Activated CD4-positive, alpha-beta T cell treated with anti-CD3 and anti-CD28 coated beads for 4 hours (primary cell): ENCODE data around the gene FOXE1.

Experiments used
- DNase-seq, 2 donors: peaks; one replicate each; pipeline ENCODE4 v3.0.0-alpha.2; 2020

FOXE1 gene

DNA sequence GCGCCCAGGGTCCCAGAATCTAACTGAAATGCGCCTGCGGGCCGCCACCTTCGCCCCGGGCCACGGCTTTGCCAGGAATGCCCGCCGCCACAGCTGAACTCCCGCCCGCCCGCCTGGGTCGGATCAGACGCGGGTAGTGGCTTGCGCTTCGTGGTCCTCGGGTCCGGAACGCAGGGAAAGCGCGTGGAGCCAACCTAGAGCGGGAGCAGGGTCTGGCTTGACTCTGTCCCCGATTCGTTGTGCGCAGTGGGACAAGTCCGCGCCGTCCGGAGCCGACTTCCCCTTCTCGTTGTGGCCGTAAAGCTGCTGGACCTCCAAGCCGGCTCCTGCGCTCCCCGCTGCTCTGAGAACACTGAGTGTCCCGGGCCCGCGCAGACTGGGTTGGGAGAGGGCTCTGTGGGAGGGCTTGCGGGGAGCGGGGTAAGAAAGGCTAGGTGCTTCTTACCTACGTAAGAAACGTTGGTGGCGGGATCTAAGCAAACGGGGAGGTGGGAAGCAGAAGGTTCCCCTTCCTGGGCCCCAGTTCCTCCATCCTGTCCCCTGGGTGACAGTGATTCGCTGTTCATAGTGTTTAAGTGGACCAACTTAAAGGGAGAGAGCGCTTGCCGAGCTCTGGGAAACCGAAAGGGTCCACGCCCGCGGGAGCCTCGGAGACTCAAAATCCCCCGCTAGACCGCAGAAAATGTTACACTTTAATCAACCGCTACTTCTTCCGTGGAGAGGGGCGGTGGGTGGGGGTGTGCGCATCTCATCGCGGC, 4.4 kb upstream of the FOXE1 start:
- peak in 1 of 2 donors; percentile 25 for DNase-seq

DNA sequence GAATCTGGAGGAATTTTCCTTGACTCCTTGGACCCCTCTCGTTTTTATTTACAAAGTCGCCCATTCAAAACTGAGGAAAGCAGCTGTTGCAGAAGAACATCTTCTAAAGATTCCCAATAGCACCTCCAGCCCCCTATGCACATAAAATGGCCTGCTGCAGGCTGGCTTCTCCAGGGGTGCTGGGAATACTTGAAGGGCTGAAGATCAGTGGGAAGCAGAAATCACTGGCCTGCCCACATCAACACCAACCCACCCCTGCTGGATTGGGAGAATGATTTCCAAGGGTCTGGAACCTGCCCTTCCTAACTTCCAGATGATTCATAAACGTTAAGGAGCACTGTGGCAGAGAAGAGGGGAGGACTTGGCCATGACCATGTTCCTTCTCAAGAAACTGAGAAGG, 3.0 kb upstream of the FOXE1 start:
- no peak for DNase-seq

DNA sequence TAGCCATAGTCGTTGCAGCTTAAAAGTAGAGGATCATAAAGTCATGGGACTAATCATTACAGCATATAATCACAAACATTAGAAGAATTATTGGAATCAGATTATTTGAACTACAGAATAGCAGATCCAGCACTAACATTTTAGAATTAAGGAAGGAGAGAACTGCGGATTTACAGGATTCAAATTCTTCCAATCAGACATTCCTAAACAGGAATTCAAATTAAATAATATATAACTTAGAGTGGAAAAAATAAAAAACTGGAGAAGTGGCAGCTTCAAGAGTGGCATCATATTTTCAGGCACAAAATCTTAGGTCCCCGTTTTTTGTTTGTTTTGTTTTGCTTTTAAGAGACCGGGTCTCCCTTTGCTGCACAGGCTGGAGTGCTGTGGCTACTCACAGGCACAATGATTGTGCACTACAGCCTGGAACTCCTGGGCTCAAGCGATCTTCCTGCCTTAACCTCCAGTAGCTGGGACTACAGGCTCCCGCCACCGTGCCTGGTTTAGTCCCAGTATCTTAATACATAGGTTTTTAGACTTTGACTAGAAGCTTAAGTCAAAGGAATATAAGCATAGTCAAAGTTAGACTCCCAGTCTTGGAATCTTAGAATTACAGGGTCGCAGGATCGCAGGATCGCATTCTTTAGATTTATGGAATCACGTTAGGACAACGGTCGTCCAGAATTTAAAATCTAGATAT, 2.1 kb upstream of the FOXE1 start:
- DNase-seq, result no peak

DNA sequence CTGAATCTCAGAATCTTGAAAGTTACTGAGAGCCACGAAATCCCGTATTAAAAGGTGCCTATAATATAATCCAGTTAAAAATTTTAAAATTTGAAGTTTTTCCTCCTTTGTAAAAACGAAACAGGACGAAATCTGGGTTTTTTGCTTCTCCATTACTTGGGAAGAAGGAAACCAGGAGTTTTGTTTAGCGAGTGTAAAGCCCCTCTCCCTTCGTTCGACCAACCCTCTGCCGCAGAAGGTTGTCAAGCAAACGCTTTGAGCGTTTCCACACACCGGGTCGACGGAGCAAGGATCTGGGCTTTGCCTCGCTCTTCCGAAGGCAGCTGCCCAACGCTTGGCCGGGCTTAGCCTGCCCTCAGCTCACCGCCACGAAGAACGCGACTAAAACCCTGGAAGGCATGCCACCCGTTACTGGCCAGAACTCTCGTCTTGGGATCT, 1.6 kb upstream of the FOXE1 start:
- DNase-seq, result no peak

DNA sequence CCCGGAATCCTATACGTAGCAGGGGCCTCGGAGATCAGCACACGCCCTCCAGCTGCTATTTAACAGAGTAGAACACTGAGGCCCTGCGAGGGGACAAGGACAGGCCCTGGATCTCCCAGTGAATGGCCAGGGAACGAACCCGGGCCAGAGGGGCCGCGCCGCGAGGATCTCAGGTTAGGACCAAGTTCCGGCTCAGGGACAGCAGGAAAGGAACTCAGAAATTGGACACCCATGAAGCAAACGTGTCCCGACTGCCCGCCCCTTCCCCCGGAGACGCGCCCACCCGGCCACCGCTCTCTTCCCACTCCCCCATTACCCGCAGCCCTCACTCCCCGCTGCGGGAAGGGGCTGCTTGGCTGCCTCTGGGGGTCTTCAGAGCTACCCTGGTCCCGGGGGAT, 1.0 kb upstream of the FOXE1 start:
- DNase-seq, result no peak

DNA sequence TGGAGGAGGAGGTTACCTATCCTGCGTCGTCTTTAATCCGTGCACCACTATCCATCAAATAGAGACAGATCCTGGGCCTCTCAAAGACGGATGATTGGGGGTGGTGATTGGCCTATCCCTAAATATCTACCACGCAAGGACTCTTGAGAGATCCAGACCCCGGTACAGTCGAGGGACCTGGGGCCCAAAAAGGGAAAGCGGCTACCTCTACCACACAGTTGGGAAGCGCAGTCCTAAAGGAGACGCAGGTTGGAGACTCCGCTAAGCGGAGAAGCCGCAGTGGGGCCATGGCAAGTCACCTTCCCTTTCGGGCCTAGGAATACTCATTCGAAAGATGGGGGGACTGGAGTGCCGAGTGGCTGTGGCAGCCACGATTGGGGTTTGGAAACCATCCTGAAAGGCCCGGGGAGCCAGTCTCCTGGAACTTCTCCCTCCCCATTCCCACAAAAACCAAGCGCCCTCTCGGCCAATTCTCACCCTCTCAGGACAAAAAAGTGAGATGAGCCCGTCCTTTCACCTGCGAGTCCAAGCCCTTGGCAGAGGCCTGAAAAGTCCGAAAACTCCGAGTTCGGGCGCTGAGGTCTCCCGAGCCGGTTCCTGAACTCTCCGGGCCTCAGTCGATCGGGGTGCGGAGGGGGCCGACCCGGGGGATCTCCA, 499 bp upstream of the FOXE1 start:
- no peak for DNase-seq

DNA sequence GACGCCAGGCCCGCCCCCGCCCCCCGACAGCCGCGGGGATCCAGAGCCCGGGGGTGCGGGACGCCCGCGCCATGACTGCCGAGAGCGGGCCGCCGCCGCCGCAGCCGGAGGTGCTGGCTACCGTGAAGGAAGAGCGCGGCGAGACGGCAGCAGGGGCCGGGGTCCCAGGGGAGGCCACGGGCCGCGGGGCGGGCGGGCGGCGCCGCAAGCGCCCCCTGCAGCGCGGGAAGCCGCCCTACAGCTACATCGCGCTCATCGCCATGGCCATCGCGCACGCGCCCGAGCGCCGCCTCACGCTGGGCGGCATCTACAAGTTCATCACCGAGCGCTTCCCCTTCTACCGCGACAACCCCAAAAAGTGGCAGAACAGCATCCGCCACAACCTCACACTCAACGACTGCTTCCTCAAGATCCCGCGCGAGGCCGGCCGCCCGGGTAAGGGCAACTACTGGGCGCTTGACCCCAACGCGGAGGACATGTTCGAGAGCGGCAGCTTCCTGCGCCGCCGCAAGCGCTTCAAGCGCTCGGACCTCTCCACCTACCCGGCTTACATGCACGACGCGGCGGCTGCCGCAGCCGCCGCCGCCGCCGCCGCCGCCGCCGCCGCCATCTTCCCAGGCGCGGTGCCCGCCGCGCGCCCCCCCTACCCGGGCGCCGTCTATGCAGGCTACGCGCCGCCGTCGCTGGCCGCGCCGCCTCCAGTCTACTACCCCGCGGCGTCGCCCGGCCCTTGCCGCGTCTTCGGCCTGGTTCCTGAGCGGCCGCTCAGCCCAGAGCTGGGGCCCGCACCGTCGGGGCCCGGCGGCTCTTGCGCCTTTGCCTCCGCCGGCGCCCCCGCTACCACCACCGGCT, 1.0 kb downstream of the FOXE1 start:
- DNase-seq, result peak; percentile 51 to 54

DNA sequence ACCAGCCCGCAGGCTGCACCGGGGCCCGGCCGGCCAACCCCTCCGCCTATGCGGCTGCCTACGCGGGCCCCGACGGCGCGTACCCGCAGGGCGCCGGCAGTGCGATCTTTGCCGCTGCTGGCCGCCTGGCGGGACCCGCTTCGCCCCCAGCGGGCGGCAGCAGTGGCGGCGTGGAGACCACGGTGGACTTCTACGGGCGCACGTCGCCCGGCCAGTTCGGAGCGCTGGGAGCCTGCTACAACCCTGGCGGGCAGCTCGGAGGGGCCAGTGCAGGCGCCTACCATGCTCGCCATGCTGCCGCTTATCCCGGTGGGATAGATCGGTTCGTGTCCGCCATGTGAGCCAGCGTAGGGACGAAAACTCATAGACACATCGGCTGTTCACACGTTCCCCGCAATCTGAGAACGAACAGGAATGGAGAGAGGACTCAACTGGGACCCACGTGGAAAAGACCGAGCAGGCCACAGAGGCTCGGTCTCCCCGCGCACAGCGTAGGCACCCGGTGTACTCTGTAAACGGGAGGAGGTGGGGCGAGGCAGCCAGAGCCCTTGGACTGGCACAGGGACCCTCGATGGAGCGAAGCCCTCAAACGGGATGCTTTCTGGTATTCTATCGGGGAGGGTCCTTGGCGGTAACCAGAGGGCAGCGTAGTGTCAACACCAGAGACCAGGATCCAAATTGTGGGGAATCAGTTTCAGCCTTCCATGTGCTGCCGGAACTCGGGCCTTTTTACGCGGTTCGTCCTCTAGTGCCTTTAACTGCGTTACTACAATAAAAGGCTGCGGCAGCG, 1.9 kb downstream of the FOXE1 start:
- DNase-seq, result no peak

DNA sequence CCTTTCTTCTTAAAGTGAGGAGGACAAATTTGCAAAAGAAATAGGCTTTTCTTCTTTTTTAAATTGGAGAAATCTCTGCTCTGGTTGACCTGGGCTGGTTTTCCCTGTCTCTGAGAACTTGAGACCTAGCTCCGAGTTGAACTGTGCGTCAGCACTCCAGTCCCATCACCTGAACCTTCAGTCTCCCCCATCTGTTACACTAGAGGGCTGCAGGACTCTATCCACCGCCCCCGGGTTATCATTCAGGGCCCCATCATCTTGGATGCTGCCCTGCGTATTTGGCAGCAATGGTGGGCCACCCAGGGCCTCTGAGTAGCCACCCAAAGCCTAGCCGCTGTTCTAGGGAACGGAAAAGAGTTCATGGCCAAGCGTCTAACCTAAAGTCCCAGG, 2.5 kb downstream of the FOXE1 start:
- DNase-seq, result no peak

DNA sequence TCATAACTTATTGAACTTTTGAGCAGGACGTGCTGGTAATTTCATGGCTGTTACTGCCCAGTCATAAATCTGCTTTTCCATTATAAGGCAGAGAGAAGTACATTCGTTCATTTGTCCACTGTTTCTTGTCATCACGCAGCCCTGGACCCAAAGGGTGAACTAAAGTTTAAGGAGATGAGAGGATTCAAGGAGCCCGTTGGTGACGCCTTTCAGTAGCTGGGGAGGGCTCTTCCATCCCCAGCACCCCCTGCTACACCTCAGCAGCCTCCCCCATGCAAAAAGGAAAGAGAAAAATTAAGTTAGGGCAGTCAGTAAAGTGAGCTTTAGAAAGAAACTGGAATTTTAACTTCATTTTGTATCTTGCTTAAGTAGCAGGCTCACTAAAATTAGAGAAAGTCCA, 2.9 kb downstream of the FOXE1 start:
- DNase-seq, result no peak

DNA sequence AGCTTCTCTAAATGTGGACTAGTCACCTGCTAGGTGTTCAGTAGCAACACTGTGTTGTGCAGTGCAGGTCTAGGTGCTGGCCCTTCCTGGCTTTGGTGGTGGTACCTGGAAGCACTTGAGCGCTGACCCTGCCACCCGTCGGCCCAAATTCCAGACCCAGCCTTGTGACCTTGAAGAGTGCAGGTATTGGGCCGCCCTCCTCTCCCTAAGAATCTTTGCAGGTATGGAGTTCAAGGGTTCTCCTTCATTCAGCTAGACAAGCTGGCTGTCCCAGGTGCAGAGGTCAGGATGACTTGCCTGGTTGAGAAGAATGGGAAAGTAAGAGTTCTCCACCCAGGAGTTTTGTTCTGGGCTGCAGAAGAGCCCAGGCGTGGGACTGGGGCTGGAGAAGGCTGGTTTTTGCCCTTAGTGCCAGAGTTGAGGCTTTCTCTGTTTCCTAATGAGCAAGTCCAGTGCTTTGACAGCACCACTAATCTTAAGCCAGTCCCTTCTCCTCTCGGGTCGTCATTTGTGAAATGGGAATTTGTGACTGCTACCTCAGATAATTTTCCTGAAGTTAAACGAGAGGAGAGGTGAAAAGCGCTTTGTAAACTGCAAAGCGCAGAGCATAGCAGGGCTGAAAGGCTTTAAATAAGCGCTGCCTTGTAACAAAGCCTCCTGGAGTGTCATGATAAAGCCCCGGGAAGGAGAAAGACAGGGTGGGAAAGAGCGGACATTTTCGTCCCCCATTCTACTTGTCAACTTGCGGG, 4.0 kb downstream of the FOXE1 start:
- no peak for DNase-seq

DNA sequence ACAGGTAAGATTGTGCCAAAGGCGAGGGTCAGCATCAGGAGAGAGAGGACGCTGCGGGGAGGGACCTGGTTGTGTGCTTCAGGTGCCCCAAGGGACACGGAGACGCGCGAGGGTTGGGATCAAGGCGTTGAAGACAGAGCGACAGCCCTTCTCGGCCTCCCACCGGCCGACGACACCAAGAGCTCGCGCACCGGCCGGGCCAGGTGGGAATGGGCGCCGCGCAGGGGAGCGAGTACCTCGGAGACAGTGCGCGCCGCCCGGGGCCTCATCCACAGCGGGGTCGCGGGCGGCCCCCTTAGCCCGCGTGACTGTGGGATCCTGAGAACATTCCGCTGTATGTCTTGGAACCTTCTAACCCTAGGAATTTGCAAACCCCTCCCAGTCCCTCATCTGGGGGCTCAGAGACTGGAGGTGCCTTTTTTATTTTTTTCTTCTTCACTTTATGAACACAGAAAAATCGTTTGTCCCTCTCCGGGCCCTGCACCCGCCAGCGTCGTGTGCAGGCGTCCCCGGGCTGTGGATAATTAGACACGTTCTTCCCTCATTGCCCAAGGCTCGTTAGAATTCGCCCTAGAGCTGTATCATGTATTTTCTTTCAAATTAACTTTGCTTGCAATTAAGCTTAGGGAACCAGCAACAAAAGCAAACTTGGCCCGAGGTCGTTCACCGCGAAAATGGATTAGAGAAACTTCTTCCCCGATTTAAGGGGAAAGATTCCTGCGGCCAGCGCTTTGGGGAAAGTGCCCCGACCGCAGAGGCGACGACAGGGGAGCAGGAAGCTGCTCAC, 4.8 kb downstream of the FOXE1 start:
- no peak for DNase-seq

DNA sequence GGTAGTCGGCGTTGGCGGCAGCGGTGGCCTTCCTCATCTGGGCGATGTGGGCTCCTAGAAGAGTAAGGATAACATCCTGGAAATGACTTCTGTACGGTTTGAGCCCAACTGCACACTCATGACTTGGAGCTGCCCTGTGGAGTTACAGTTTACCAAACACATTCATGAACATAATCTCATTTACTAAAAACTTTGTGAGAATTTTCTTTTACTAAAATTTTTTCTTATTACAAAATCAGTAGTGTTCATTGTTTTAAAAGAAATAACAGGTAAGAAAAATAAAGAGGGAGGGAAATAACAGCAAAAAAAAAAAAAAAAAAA, 5.3 kb downstream of the FOXE1 start:
- no peak for DNase-seq

DNA sequence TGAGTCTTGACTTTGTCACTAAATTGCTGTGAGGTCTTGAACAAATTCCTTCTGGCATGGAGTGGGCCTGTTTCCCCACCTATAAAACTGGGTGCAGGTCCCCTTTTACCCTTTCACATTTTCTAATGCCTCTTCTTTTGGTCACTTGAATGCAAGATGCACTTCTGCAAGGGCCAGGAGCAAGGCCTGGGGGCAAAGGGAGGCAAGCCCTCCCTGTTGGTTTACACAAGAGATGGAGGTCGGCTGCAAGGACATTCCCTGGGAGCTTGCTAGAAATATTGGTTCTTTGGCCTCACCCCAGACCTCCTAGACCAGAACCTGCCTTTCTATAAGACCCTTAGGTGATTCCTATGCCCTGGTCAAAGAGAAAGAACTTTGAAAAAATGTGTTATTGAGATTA, 5.8 kb downstream of the FOXE1 start:
- DNase-seq, result no peak

DNA sequence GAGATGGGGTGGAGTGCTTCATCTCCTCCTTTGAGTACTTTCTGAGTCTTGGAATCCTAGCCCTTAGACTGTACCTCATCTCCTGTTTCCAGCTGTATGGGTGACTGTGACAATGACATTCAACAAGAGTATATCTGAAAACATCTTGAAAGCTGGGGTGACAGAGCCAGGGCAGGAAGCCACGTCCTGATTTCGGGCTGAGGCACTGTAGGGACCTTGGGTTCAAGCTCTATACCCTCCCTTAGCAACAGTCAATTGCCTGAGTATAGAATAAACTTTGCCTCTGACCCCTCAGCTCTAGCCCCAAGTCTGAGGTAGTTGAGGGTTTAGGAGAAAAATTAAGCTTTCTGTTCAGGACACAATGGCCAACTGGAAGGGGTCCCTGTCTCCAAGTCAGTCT, 6.3 kb downstream of the FOXE1 start:
- DNase-seq, result no peak

DNA sequence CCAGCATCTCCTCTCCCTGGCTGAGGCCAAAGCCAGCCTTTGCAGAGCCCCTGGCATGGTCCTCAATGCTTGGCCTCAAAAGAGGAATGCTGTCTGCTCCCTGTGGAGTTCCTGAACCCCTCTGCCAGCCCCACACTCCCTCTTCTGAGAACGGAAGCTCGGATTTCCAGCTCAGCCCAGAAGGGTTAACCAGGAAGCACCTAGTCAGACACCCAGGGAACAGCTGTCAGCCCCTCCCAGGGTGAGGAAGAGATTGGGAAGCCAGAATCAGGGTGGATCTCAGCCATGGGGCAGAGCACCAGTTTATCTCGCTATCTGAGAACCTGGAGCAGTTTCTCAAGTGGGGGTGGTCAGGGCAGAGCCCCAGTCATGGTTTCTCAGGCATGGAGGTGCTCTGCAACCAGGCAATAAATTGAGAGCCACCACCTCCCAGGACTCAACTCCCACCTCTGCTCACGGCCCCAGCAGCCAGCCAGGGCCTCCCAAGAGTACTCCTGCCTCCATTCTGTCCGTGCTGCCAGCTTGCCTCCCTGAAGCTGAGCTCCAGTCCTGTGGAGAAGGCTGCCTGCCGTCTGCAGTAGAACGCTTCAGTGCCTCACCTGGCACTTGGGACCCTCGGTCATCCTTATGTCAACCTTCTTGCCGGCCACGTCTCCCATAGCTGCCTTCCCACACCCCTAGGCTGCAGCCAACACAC, 7.6 kb downstream of the FOXE1 start:
- DNase-seq, result no peak

DNA sequence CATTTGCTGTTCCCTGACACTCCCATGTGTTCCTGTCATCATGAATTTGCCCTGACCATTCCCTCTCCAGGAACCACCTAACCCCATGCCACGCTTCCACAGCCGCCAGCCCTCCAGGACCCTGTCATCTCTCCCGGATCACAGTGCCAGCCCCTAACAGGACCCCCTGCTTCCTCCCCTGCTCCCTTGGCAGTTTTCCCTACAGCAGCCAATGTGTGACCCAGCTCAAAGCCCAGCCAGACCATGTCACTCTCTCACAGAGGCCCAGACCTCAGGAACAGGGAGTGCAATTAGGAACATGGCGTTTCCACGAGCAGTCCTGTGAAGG, 8.1 kb downstream of the FOXE1 start:
- DNase-seq, result no peak

DNA sequence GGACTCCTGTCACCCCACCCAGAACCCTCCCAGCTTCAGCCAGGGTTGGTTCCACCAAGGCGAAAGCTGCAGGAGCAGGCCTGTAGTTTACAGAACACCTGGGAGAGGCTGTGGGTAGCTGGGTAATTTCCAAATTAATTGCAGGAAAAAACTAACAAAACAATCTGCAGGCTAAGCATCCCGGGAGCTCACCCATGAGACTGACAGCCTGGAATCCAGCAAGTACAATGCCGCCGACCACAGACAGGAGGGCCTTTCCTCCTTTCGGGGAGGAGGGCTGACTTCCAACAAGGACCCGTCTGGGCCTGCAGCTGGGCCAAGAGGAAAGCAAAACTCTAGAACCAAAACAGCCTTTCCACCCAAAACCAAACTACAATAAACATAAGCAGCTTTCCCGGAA, 10.3 kb downstream of the FOXE1 start:
- no peak for DNase-seq

DNA sequence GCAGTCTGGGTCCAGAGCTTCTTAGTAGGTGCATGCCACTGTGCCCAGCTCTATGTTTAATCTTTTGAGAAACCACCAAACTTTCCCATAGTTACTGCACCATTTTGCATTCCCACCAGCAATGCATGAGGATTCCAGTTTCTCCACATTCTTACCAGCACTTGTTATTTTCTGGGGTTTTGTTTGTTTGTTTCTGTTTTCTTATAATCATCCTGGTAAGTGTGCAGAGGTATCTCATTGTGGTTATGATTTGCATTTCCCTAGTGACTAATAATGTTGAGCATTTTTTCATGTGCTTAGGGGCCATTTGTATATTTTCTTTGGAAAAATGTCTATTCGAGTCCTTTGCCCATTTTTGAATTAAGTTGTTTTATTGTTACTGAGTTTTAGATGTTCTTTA, 11.4 kb downstream of the FOXE1 start:
- no peak for DNase-seq

DNA sequence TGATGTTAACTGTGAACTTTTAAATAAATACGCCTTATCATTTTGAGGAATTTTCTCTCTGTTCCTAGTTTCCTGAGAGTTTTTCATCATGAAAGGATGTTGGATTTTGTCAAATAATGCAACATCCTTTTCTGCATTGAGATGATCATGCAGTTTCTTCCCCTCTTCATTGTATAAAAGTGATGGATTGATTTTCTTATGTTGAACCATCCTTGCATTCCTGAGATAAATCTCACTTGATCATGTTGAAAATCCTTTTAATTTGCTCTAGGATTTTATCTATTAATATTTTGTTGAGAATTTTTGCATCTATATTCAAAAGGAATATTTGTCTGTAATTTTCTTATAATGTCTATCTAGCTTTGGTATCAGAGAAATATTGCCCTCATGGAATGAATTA, 13.3 kb downstream of the FOXE1 start:
- DNase-seq, result no peak

DNA sequence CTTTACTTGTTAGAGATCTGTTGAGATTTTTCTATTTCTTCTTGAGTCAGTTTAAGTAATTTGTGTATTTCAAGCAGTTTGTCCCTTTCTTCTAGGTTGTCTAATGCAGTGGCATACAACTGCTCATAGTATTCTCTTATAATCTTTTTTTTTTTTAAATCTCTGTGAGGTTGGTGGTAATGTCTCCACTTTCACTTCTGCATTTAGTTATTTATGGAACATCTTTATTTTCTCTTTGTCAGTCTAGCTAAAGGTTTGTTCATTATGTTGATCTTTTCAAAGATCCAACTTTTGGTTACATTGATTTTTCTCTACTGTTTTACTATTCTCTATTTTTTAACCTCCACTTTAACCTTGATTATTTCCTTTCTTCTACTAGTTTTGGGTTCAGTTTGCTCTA, 13.8 kb downstream of the FOXE1 start:
- DNase-seq, result no peak
